Stimulated activated CD8-positive, alpha-beta memory T cell treated with anti-CD3 and anti-CD28 coated beads, Interleukin-4, amount 100 ng/mL, for 24 hours (primary cell): ENCODE measurements around the gene RAD9A.

Source experiments
- DNase-seq: peaks from one replicate; pipeline ENCODE4 v3.0.0-alpha.2; 2020; ENCODE audit warnings: low read depth

Gene RAD9A

GRCh38 chr11:67375320-67376055 is 16.3 kb upstream of the RAD9A start:
- no peak for DNase-seq

GRCh38 chr11:67376063-67376820 is 15.5 kb upstream of the RAD9A start:
- DNase-seq, result no peak

DNA sequence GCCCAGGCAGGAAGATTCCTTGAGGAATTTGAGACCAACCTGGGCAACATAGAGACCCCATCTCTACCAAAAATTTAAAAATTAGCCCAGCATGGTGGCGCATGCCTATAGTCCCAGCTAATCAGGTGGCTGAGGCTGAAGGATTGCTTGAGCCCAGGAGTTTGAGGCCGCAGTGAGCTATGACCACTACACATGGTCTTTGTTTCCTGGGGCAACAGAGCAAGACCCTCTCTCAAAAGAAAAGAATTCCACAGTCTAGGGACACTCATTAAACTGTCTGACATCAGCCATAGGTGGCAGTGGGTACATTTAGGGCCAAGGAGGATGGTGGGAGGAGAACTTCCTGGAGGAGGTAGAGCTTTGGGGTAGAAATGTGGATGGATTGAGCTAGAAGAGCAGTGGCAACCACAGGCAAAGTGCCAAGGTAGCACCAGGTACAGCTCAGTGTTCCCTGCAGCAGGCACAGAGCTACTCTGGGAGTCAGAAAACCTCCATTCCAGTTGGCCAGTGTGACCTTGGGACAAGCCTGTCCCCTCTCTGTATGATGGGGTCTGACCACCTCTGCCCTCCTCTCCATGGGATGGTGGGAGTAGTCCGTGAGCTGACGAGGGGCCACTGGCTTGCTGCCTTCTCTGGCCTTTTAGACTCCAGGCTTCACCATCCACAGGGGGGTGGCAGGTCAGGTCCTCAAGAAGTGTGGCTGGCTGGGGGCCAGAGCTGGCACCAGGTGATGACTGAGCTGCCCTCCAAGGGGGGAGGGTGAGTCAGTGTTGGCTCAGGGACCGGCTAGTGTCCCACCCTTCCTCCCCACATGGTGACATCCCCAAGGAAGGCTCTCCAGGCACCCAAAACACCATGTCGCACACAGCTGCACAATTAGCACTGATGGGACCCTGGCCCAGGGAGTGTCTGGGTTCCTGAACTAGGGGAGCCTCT is 14.6 kb upstream of the RAD9A start:
- no peak for DNase-seq

DNA sequence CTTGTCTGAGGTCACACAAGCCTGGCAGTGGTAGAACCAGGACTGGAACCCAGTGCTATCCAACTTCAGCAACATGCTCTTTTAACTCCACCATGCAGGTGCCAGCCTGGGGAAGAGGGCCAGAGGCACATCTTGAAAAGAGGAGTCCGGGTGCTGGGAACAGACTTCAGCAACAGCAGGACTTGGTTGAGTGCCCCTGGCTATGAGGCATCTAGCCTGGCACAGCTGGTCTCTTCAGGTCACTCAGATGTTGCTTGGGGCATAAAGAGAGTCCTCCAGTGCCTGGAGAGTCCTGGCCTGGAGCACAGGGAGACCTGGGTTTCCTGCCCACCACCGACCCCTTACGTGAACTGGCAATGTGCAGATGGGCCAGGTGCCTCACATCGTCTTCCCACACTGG is 13.2 kb upstream of the RAD9A start:
- no peak for DNase-seq

DNA sequence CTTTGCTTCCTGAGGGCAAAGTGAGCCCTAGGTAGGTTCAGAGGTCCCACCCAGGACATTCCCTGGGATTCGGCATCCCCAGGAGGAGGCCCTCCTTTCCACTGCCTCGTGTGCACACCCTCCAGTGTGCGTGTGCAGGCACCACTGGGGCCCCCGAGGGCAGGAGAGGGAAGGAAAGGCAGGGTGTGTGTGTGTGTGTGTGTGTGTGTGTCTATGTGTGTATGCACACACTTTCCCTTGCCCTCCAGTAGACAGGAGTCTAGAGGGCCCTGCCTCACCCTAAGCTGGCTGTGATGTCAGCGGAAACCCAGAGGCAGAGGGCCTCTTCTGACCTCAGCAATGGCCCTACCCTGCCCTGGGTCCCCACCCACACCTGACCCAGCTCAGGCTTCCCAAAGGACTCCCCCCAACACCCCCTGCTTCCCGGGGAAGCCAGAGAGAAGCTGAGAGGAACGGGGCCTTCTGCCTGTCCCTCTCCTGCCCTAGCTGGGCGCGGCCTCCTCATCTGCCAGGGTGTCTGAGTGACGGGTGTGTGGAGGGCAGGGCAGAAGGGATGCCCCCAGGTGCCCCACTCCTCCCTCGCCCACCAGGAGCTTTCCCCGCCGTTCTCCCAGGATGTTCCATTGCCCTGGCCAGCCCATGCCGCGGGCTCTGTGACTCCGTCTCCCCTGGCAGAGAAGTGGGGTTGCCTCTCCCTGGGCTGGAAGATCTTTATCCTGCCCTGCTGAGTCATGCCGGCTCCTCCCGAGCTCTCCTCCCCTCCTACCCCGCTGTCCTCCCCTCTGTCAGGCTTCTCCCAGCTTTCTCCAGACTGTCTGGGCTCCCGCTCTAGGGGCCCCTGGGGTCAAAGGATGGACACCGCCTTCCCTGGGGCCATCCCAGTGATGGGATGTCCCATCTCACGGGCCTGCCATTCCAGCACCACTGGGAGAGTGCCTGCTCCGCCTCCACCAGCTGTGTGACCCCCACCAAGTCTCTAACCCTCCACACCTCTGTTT is 12.4 kb upstream of the RAD9A start:
- DNase-seq, result no peak

DNA sequence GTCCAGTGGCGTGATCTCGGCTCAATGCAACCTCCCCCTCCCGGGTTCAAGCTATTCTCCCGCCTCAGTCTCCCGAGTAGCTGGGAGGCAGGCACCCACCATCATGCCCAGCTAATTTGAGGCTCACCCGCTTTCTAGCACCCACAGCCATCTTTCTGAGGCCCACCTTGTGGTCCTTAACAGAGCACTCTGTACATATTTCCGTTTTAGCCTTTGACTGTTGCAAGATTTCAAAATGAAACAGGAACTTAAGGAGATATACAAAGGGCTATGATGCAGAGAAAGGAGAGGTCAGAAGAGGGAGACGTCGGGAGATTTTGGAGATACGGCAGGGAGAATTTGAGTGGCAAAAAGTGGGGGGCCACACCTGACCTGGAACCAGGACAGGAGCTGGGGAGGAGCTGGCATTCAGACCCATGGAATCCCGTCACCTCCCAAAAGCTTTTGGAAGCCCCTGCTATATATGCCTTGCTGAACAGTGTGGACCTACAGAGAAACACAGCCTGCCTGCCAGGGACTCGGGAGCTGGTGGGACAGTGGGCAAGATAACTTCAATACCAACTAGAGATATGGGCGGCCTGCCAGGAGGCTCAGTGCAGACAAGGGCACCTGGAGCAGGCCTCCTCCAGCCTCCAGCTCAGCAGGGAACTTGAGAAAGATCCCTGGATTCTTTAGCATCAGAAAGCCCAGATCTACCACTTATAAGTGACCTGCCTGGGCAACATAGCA is 10.4 kb upstream of the RAD9A start:
- DNase-seq, result no peak

- DNase-seq, result peak; percentile 72
Measured at GRCh38 chr11:67382276-67383136, 9.3 kb upstream of the RAD9A start.

- DNase-seq, result no peak
Measured at GRCh38 chr11:67384851-67385366, 6.9 kb upstream of the RAD9A start.

GRCh38 chr11:67387069-67387468 is 4.7 kb upstream of the RAD9A start:
- no peak for DNase-seq

GRCh38 chr11:67387518-67387917 is 4.3 kb upstream of the RAD9A start:
- DNase-seq, result no peak

GRCh38 chr11:67389477-67389876 is 2.3 kb upstream of the RAD9A start:
- DNase-seq, result no peak

DNA sequence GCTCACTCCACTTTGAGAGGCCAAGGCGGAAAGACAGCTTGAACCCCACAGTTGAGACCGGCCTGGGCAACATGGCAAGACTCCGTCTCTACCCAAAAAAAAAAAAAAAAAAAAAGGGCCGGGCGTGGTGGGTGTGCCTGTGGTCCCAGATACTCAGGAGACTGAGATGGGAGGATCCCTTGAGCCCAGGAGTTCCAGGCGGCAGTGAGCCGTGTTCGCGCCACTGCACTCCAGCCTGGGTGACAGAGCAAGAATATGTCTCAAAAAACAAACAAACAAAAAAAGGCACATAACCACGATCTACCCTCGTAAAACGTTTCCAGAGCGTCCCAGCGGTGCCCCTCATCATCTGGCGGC is 861 bp upstream of the RAD9A start:
- DNase-seq, result no peak

GRCh38 chr11:67392183-67392715 is 463 bp downstream of the RAD9A start:
- DNase-seq, result no peak

GRCh38 chr11:67393437-67393836 is 1.7 kb downstream of the RAD9A start:
- DNase-seq, result no peak

DNA sequence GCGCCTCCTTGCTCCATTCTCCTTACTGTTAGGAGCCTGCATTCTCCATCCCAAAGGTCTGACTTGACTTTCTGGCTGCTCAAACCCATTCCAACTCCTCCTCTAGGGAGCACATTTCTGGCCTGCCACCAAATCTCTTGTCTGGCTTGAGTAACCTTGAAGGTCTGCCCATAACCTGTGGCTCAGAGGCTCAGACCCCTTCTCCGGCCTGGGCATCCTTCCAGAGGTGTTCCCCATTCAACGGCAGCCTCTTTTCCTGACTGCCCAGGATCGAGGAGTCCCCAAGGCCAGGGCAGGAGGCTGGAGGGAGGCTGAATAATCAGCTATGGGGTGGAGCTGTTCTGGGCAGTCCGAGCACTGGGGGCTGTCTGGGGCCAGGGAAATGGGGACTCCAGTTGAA is 2.2 kb downstream of the RAD9A start:
- DNase-seq, result no peak

DNA sequence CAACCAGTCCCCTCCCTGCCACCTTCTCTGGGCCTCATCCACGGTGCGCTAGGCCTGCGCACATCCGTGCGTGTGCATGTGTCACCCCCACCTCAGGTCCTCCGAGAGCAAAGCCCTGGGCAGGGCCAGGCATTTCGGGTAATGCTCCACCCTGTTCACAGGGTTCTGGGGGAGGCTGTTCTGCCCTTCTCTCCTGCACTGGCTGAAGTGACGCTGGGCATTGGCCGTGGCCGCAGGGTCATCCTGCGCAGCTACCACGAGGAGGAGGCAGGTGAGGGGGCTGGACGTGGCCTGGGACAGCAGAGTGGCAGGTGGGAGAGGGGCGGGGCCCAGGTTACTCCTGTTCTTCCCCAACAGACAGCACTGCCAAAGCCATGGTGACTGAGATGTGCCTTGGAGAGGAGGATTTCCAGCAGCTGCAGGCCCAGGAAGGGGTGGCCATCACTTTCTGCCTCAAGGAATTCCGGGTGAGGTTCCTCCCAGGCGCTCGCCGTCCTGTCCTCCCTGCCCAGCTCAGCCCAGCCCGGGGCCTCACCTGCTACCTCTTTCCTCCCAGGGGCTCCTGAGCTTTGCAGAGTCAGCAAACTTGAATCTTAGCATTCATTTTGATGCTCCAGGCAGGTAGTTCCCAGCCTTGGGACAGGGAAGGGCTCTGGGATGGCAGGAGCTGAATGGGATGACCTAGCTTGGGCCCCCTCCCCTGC is 3.9 kb downstream of the RAD9A start:
- no peak for DNase-seq

DNA sequence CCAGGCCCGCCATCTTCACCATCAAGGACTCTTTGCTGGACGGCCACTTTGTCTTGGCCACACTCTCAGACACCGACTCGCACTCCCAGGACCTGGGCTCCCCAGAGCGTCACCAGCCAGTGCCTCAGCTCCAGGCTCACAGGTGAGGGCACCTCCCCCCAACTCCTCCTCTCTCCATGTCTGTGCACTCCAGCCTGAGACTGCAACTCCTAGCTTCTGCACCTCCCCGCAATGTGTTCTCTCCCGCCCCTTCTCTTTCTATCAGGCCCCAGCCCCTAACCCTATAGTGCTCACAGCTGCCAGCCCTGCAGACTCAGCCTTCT is 4.4 kb downstream of the RAD9A start:
- no peak for DNase-seq

DNA sequence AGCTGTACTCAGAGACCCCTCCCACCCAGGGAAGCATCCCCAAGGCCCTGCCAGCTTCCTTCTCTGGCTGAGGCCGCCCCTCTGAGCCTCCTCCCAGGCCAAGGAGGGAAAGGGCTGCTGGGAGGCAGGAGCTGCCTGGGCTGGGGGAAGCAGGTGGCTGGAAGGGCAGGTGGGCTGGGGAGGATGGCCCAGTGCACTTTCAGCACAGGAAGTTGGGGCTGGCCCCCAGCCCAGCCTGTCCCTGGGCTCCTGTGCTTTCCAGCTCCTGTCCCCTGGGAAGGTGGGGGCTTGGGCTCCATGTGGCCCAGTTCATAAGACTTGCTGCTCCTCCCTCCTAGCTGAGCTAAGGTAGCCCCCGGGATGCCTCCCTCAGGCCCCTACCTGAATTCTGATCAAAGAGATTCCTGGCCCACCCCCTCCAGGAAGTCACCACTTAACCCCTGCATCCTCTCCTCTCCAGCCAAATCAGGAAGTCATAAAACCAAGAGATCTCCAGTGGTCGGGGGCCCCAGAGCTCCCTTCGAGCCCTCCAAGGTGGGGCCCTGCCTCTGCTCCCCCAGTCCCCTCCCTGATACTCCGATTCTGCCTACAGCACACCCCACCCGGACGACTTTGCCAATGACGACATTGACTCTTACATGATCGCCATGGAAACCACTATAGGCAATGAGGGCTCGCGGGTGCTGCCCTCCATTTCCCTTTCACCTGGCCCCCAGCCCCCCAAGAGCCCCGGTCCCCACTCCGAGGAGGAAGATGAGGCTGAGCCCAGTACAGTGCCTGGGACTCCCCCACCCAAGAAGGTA is 5.0 kb downstream of the RAD9A start:
- DNase-seq, result no peak
